ENCODE measurements around the gene PLEKHM3.

DNA sequence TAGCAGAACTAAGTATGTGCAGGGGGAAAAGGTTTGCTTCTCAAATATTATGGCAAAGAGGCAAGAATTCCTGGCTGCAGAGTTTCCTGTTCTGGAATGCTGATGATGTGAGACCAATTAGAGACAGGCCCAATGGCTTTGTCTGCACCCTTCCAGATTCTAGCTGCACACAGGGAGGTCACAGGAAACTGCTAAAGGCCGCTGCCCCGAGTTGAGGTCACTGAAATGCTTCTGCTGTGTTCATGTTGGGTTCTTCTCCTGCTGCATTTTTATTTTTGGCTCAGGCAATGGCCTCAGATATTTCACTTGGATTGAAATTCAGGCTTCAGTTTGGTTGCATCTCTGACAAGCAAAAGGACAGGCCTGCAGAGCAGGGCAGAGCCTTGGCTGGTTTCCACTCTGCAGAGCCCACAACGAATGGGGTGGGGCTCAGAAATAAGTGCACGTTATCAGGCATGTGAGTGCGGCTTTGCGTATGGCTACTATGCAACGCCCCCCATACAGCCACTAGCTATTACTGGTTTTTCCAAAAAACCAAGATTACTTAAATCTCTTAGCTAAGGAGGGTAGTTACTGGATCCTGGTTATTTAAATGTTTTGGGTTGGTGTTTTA lies 188.7 kb downstream of the PLEKHM3 start:
- TF ChIP-seq, protein P1, sequence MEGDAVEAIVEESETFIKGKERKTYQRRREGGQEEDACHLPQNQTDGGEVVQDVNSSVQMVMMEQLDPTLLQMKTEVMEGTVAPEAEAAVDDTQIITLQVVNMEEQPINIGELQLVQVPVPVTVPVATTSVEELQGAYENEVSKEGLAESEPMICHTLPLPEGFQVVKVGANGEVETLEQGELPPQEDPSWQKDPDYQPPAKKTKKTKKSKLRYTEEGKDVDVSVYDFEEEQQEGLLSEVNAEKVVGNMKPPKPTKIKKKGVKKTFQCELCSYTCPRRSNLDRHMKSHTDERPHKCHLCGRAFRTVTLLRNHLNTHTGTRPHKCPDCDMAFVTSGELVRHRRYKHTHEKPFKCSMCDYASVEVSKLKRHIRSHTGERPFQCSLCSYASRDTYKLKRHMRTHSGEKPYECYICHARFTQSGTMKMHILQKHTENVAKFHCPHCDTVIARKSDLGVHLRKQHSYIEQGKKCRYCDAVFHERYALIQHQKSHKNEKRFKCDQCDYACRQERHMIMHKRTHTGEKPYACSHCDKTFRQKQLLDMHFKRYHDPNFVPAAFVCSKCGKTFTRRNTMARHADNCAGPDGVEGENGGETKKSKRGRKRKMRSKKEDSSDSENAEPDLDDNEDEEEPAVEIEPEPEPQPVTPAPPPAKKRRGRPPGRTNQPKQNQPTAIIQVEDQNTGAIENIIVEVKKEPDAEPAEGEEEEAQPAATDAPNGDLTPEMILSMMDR (conservative IDR thresholded peaks at IDR 0.05 in 1 of 2, IDR thresholded peaks at IDR 0.05 in 1 of 2; ENCODE audit: low read depth in 1 of 2, low read length in 2 of 2) = no peak
- TF ChIP-seq EZH2 (IDR thresholded peaks at IDR 0.05; ENCODE audit: low read length, missing control alignments) = no peak

Measured in fibroblast of lung (primary cell).